GM12872 (cell line): ENCODE data around the gene ZSWIM6.

Source experiments
- CTCF ChIP-seq: IDR thresholded peaks from 3 replicates; pipeline ENCODE4 v1.5.1; 2011; ENCODE audit warnings: low read depth, mild to moderate bottlenecking, low read length, moderate library complexity; ENCODE audit not compliant: insufficient read depth

Gene ZSWIM6

GRCh38 chr5:61348447-61348846 lies 16.4 kb downstream of the ZSWIM6 start:
- no peak for TF ChIP-seq CTCF

GRCh38 chr5:61349935-61350334 lies 17.9 kb downstream of the ZSWIM6 start:
- no peak for TF ChIP-seq CTCF

- TF ChIP-seq CTCF, result no peak
Observed at GRCh38 chr5:61350535-61350934, 18.5 kb downstream of the ZSWIM6 start.

- no peak for TF ChIP-seq CTCF
Observed at GRCh38 chr5:61351733-61352132, 19.7 kb downstream of the ZSWIM6 start.

- TF ChIP-seq CTCF, result no peak
Observed at GRCh38 chr5:61352180-61352579, 20.1 kb downstream of the ZSWIM6 start.

- no peak for TF ChIP-seq CTCF
Observed at GRCh38 chr5:61352612-61353156, 20.6 kb downstream of the ZSWIM6 start.

GRCh38 chr5:61353293-61353692 lies 21.2 kb downstream of the ZSWIM6 start:
- no peak for TF ChIP-seq CTCF
